Measurements from ENCODE around the gene SNX8.

GRCh38 chr7:2251381-2251780 lies 62.9 kb downstream of the SNX8 start:
- TF ChIP-seq CTCF (IDR thresholded peaks at IDR 0.05 in 4 of 5, conservative IDR thresholded peaks at IDR 0.05 in 1 of 5) (no peak), POLR2A (IDR thresholded peaks at IDR 0.05) (no peak)
